Body of pancreas (tissue), 4 donors: ENCODE data around the gene HOXB8. TPM values are rescaled to one million over a fixed set of nuclear protein-coding genes. Genes with fewer than 3 reads are reported as not detected.

ENCODE experiments used
- ATAC-seq: fragments of 150-250 bp; one replicate; pipeline ENCODE4 v1.9.1; 2016
- DNase-seq, 4 donors: peaks; one replicate each; pipeline ENCODE4 v3.0.0-alpha.2; 2019
- H3K27ac ChIP-seq, 4 donors: fragments of 200-600 bp; sonication (generic); 1 replicate in 3 of 4; 2 replicates in 1 of 4; pipeline versions ENCODE4 v1.5.1 to v1.6.1; 2016 to 2019; ENCODE audit warnings: mild to moderate bottlenecking in 1 of 4, mixed read lengths in 1 of 4, moderate library complexity in 1 of 4
- H3K27me3 ChIP-seq, 2 donors: fragments of 200-600 bp; sonication (generic); one replicate each; pipeline ENCODE4 v1.6.0; 2016; ENCODE audit warnings: mild to moderate bottlenecking in 1 of 2
- H3K36me3 ChIP-seq, 2 donors: fragments of 200-600 bp; sonication (generic); replicated peaks in 1 of 2; 2 replicates each; pipeline ENCODE4 v1.5.1; 2016; ENCODE audit warnings: low read depth in 2 of 2; ENCODE audit not compliant: insufficient read depth in 1 of 2
- H3K4me1 ChIP-seq: fragments of 200-600 bp; sonication (generic); one replicate; pipeline ENCODE4 v1.6.0; 2016
- H3K4me3 ChIP-seq, 2 donors: fragments of 200-600 bp; sonication (generic); 1 replicate in 1 of 2; 2 replicates in 1 of 2; pipeline ENCODE4 v1.5.1; 2016 to 2019
- H3K9me3 ChIP-seq, 3 donors: fragments of 200-600 bp; sonication (generic); 1 replicate in 2 of 3; 2 replicates in 1 of 3; pipeline ENCODE4 v1.5.1; 2016
- POLR2A ChIP-seq, 3 donors: fragments of 450-650 bp; IDR thresholded peaks; one replicate each; pipeline ENCODE4 v1.6.1; 2016; ENCODE audit warnings: antibody characterized with exemption in 3 of 3, mild to moderate bottlenecking in 2 of 3
- WGBS, 2 donors: methylation state at CpG; one replicate each; pipeline ENCODE4 v1.1.5; 2017; 5-methylcytosine and 5-hydroxymethylcytosine counted together
- intact Hi-C: fragments of 100-400 bp; cut with DNase I; formaldehyde crosslinking; loops from one replicate; pipeline ENCODE4 v1.15.1; 2023
- total RNA-seq, 2 donors: library from RNA; depleted of rRNA; stranded (reverse); fragments of >200 nt; gene quantifications; one replicate each; pipeline ENCODE4 v1.1.0, GENCODE V29; 2016
- TF ChIP-seq, protein P1 (sequence below), 7 experiments: fragments of 450-650 bp in 4 of 7; fragments of 200-600 bp in 3 of 7; sonication (generic) in 3 of 7; IDR thresholded peaks; one replicate each; pipeline ENCODE4 v1.5.1; 2016 to 2019; ENCODE audit warnings: antibody characterized with exemption in 7 of 7

HOXB8 gene
- total RNA-seq, 2 donors from 2014 or later, result not detected

DNA sequence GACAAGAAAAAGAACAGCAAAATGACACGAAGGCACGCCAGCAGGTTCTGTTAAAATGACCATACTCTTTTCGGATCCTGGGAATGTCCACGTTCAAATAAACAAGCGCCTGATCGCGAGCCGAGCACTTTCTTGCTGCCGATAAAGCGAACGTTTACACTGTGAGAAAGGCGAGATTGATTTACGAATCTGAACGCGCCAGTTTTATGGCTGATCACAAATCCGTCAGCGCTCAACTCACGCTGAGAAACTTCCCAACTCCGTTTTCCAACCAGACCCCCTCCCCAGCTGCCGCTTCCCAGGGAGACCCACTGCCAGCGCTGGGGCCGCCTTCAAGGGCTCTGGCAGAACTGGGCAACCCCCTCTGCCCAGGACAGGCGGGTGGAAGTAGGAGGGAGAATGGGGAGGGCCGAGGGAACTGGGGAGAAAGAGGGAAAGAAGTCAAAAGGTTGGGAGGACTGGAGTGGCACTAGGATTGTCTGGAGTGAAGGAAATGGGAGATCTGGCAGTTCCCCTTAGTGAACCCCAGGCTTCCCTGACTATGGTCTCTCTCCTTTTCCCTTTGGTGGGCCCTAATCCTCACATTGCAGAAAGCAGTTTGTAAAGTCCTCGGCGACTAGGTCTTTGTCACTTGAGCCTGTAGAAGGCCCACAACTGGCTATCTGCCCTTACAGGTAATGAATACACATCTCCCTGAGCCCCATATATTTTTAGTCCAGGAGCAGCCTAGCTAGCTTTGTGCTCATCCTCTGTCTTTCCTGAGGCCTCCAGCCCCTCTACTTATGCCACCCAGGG lies 43.9 kb downstream of the HOXB8 start:
- Histone ChIP-seq H3K4me1 (peaks cover 11% of the 10 kb centered on the region), H3K4me3 (no peak overlapping the region), H3K36me3 (no peaks in the 10 kb centered on the region), H3K27ac (peak overlapping the region in 3 of 4 donors; percentile 8 to 43 (median 29)), H3K9me3 (no peaks in the 10 kb centered on the region), H3K27me3 (peaks cover 0 to 40% of the 10 kb centered on the region in 2 donors)
- intact Hi-C loops, result no loop called here
- no peak for DNase-seq
- 14 to 22% methylated on average over 26 of the region's 26 CpGs for WGBS, 2 donors
- no peak for TF ChIP-seq POLR2A (IDR thresholded peaks at IDR 0.05)
- TF ChIP-seq, protein P1, sequence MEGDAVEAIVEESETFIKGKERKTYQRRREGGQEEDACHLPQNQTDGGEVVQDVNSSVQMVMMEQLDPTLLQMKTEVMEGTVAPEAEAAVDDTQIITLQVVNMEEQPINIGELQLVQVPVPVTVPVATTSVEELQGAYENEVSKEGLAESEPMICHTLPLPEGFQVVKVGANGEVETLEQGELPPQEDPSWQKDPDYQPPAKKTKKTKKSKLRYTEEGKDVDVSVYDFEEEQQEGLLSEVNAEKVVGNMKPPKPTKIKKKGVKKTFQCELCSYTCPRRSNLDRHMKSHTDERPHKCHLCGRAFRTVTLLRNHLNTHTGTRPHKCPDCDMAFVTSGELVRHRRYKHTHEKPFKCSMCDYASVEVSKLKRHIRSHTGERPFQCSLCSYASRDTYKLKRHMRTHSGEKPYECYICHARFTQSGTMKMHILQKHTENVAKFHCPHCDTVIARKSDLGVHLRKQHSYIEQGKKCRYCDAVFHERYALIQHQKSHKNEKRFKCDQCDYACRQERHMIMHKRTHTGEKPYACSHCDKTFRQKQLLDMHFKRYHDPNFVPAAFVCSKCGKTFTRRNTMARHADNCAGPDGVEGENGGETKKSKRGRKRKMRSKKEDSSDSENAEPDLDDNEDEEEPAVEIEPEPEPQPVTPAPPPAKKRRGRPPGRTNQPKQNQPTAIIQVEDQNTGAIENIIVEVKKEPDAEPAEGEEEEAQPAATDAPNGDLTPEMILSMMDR (IDR thresholded peaks at IDR 0.05), result no peak
- ATAC-seq, result no peak

DNA sequence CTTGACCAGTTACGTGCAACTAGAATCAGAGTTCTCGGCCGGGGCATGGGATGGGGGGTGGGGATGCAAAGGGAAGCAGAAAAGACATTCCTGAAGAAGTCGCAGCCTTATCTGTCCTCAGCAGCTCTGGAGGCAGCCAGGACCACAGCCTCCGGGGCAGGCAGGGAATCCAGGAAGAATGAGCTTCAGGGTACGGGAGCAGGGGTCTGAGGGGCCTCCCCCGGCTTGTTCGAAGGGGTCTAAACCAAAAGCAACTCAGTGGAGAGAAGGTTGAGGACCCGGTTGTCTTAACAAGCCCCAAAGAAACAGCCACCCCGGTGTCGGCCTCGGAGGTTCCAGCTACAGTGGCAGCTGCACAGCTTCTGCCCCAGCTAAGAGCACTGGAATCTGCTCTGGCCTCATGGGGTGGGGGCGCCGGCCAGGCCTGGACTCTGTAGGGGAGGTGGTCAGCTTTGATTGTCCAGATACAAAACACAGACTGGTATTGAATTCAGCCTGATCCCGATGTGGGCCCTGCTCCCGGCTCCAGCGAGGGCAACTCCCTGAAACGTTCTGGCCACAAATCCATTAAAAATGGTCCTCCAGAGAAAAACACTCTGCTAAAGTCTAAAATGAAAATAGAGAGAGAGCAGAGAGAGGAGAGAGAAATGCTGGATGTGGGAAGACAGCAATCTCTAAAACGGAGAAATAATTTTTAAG lies 44.6 kb downstream of the HOXB8 start:
- Histone ChIP-seq H3K36me3 (no peaks in the 10 kb centered on the region), H3K27ac (peak overlapping the region in 1 of 4 donors; percentile 8), H3K9me3 (no peaks in the 10 kb centered on the region), H3K4me1 (peaks cover 7% of the 10 kb centered on the region), H3K27me3 (peaks cover 0 to 33% of the 10 kb centered on the region in 2 donors), H3K4me3 (no peak overlapping the region)
- DNase-seq, result no peak
- TF ChIP-seq, protein P1 (IDR thresholded peaks at IDR 0.05), result no peak
- no peak for TF ChIP-seq POLR2A (IDR thresholded peaks at IDR 0.05)
- ATAC-seq, result no peak
- intact Hi-C loops, result no loop called here
- WGBS, 2 donors, result 11 to 12% methylated on average over 15 to 19 of the region's 19 CpGs

DNA sequence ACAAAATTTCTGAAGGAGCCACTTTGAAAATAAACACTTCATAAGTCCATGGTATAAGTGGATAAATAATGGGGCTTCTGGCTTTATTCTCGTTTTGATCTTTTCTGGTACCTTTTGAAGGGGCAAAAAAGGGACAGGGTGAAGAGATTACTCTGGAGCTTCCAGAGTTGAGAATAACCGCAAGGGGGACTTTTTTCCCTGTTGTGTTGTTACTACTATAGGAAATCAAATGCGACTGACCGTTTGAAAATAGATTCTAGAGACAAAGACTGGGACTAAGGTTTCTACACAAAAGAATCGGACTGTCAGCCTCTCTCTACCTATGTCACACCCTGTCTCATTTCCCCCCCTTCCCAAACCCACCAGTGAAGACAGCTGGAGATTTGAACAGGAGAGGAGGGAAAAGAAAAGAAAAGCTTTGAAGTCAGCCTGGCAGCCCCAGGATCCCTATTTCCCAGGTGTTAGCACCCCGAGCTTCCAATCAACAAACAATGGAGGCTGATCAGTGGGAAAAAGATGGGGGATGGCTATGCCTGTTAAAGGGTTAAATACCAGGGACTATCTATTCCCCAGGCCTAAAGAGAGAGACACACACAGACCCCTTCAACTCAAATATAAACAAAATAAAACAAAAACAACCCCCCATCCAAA lies 45.3 kb downstream of the HOXB8 start:
- no peaks in the 10 kb centered on the region for H3K36me3 ChIP-seq
- intact Hi-C loops, result no loop called here
- ATAC-seq, result no peak
- H3K4me3 ChIP-seq, result no peak overlapping the region
- no peaks in the 10 kb centered on the region for H3K9me3 ChIP-seq
- peaks cover 7% of the 10 kb centered on the region for H3K4me1 ChIP-seq
- no peak for DNase-seq
- peaks cover 0 to 29% of the 10 kb centered on the region in 2 donors for H3K27me3 ChIP-seq
- TF ChIP-seq, protein P1 (IDR thresholded peaks at IDR 0.05), result no peak
- no peak for TF ChIP-seq POLR2A (IDR thresholded peaks at IDR 0.05)
- peak overlapping the region in 1 of 4 donors; percentile 7 for H3K27ac ChIP-seq
- whole genome bisulfite sequencing, 2 donors, result 10 to 22% methylated on average over 6 of the region's 6 CpGs

DNA sequence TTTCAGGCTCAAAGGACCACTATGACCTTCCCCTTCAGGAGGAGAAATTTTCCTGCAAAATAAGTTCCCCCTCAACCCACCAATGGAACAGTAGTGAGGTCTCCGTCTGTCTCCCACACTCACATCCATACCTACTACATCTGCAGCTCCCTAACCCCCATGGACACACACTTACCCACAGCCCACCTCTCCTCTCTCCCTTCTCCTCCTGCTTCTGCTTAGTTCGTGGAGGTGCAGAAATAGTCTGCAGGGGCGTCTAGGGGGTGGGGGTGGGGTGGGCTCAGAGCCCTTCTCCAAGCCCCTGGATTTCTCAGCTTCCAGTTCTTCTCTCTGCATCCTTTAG lies 45.9 kb downstream of the HOXB8 start:
- TF ChIP-seq, protein P1 (IDR thresholded peaks at IDR 0.05), result no peak
- TF ChIP-seq POLR2A (IDR thresholded peaks at IDR 0.05), result no peak
- no peaks in the 10 kb centered on the region for H3K36me3 ChIP-seq
- no peak overlapping the region for H3K27ac ChIP-seq
- peaks cover 0 to 23% of the 10 kb centered on the region in 2 donors for H3K27me3 ChIP-seq
- DNase-seq, result no peak
- H3K4me1 ChIP-seq, result peaks cover 12% of the 10 kb centered on the region
- intact Hi-C loops, result no loop called here
- H3K4me3 ChIP-seq, result no peak overlapping the region
- no peak for ATAC-seq
- no peaks in the 10 kb centered on the region for H3K9me3 ChIP-seq
- WGBS, 2 donors, result 6 to 15% methylated on average over 3 of the region's 3 CpGs
